NCI-H146 (cell line): ENCODE data around the gene GOLGA5.

Experiments
- DNase-seq: peaks from one replicate; lab custom pipeline; 2025; lab: John Stamatoyannopoulos, UW

The GOLGA5 gene

DNA sequence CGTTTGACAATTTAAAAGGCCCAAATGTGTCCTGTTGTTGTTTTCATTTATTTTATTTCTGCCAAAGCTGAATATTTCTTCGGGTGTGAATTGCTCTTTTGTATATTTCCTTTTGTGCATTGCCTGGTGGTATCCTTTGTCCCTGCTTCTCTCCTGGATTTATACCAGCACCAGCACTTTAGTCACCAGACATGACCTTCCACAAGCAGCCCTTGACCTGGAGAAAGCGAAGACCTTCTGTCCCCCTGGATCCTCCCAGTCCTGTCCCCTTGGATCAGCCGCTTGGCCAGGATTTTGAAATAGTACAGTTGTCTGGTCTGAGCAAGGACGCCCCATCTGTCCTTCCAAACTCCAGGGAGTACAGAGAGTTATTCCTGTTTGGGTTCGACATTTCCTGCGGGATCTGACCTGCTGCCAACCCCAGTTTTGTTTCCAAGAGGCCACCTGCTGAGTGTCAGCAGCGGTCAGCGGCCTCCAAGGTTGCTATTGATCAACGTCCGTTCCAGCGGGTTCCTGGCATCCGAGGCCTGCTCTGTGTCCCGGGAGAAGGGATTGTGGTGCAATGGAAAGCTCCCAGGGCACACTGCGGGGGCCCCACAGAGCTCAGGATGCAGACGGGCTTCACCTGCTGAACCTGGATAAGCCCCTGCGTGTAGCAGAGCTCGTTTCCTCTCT, 83.8 kb downstream of the GOLGA5 start:
- peak; percentile 77 for DNase-seq

- no peak for DNase-seq
These were observed 86.2 kb downstream of the GOLGA5 start for GRCh38 chr14:92880351-92880750.

- peak; percentile 44 for DNase-seq
These were observed 86.7 kb downstream of the GOLGA5 start for GRCh38 chr14:92880851-92881250.

DNA sequence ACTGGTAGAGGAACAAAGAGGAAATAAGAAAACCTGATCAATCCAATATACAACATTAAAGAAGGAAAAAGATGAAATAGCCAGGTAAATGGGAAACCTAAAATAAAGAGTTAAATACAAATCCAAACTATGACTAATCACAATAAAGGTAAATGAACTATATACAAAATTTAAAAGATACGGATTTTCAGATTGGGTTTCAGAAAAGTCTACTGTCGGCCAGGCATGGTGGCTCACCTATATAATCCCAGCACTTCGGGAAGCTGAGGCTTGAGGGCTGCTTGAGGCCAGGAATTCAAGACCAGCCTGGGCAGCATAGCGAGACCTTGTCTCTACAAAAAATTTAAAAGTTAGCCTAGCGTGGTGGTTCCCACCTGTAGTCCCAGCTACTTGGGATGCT, 89.0 kb downstream of the GOLGA5 start:
- no peak for DNase-seq

DNA sequence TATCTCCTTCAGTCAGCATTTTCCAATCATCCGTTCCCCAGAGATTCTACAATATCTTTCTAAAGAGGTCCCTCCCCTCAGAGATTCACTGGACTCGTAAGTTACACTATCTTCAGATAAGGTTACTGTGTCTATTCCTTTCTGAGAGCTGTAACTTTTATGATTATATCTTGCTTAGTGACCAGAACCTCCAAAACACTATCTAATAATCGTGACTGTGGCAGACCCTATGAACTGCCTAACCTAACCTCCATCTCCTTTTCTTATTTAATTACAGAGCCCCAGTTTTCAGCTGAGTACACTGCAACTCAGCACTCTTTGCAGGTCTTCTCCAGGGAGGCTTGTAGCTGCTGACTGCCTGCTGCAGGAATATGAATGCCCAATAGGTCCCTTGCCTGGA, 90.3 kb downstream of the GOLGA5 start:
- no peak for DNase-seq

DNA sequence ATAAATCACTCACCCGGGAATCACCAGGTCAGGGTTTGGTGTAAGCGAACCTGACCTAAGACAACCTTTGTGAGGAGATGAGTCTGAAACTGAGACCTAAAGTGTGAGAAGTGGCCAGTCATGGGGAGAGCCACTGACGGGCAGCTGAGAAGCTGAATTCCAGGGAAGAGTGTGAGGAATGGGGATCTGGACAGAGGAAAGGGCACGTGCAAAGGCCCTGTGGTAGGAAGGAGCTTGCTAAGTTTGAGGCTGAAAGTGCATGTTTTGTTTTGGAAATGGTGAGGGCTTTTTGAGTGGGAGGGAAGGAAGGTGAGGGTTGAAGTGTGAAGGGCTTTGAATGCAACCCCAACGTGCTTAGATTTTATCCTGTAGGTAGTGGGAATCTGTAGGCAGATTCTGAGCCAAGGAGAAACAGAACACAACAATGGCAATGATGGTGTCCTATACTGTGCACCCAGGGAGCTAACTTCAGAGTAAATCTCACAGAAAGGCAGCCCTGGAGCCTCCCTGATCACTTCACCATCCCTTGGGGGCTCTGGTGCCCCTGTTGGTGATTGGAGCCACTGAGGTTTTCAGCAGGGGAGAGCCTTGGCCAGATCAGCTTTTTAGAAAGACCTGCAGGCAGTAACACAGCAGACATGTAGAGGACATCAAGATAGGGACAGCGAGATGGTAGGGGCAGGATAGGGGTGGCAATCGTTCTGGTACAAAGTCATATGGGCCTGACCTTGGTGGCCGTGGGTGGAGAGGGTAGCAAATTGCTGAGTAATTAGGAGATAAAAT, 91.4 kb downstream of the GOLGA5 start:
- DNase-seq = no peak

DNA sequence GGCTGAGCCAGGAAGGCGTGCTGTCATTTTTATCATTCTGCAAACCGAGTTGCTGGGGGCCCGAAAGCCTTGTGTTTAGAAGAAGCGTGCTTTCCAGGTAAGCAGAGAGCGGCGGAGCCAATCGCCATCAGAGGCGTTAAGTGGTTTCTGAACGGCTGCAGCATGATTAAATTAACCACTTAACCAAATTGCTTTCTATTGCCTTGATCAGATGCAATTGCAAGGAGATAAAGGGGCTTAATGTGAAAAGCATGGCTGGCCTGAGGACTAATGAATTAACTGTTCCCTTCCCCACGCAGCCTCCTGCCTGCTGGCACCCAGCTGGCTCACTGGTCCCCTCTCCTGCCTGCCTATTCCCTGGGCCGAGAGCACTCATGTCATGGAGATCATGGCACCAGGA, 92.2 kb downstream of the GOLGA5 start:
- peak; percentile 74 for DNase-seq

- no peak for DNase-seq
These were observed 93.1 kb downstream of the GOLGA5 start for GRCh38 chr14:92887157-92887556.

DNA sequence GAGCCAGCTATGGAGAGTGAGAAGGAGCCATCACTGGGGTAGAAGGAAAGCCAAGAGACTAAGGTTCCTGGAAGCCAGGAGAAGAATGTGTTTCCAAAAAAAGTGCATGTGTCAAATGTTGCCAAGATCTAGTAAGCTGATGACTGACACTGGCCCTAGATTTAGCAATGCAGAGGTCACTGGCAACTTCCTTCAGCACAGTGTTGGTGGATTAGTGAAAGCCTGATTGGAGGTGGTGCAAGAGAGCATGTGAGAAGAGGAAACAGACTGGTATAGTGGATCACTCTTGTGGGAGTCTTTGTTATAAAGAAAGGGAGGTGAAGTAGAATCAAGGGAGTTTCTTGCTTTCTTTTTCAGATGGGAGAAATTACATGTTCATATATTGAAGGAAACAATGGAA, 94.8 kb downstream of the GOLGA5 start:
- DNase-seq = no peak
